DND-41 (cell line): ENCODE measurements around the gene G6PD.

ENCODE experiments used
- ATAC-seq: fragments of 200-7000 bp; cut with Tn5 transposase; 3 replicates; pipeline ENCODE4 v1.9.1; 2021; ENCODE audit warnings: low read depth; ENCODE audit not compliant: insufficient read depth
- DNase-seq: peaks from one replicate; pipeline ENCODE4 v3.0.0-alpha.2; 2020
- H2AFZ ChIP-seq: 2 replicates; pipeline ENCODE4 v1.6.0; 2012; ENCODE audit warnings: low read depth, low read length
- H3K27ac ChIP-seq: 2 replicates; pipeline ENCODE4 v1.5.1; 2012; ENCODE audit warnings: low read length, inconsistent platforms
- H3K27me3 ChIP-seq: fragments of 200-600 bp; sonication (generic); 2 replicates; pipeline ENCODE4 v1.6.0; 2012; ENCODE audit warnings: low read length, mild to moderate bottlenecking, inconsistent platforms; ENCODE audit not compliant: insufficient read depth, poor library complexity
- H3K36me3 ChIP-seq: 2 replicates; pipeline ENCODE4 v1.5.1; 2012; ENCODE audit warnings: low read length, inconsistent platforms; ENCODE audit not compliant: insufficient read depth
- H3K4me1 ChIP-seq: 2 replicates; pipeline ENCODE4 v1.5.1; 2012; ENCODE audit warnings: mild to moderate bottlenecking, low read length; ENCODE audit not compliant: insufficient read depth
- H3K4me2 ChIP-seq: 2 replicates; pipeline ENCODE4 v1.6.0; 2012; ENCODE audit warnings: mild to moderate bottlenecking, moderate library complexity, low read length, inconsistent platforms; ENCODE audit not compliant: insufficient read depth
- H3K4me3 ChIP-seq, 2 experiments: fragments of 200-600 bp in 1 of 2; shearing (Covaris generic) in 1 of 2; 2 replicates each; pipeline ENCODE4 v1.5.1; 2012 to 2016; ENCODE audit warnings: inconsistent platforms in 2 of 2, low read length in 2 of 2, mild to moderate bottlenecking in 2 of 2, low read depth in 1 of 2, moderate library complexity in 1 of 2
- H3K79me2 ChIP-seq: 2 replicates; pipeline ENCODE4 v1.6.0; 2012; ENCODE audit warnings: low read length, inconsistent platforms; ENCODE audit not compliant: insufficient read depth
- H3K9ac ChIP-seq: 2 replicates; pipeline ENCODE4 v1.6.0; 2012; ENCODE audit warnings: low read depth, mild to moderate bottlenecking, inconsistent platforms, low read length, moderate library complexity
- H3K9me3 ChIP-seq: 2 replicates; pipeline ENCODE4 v1.5.1; 2012; ENCODE audit warnings: low read length, moderate library complexity, mild to moderate bottlenecking, inconsistent platforms; ENCODE audit not compliant: insufficient read depth, severe bottlenecking
- H4K20me1 ChIP-seq: 2 replicates; pipeline ENCODE4 v1.6.0; 2012; ENCODE audit warnings: low read length; ENCODE audit not compliant: insufficient read depth
- EZH2 ChIP-seq: IDR thresholded peaks from 3 replicates; pipeline ENCODE4 v1.6.1; 2012; ENCODE audit warnings: borderline replicate concordance, low read depth, mild to moderate bottlenecking, moderate library complexity, low read length, inconsistent platforms; ENCODE audit not compliant: severe bottlenecking
- TF ChIP-seq, protein P1 (sequence below): IDR thresholded peaks from 2 replicates; pipeline ENCODE4 v1.5.1; 2012; ENCODE audit warnings: borderline replicate concordance, low read length, moderate library complexity, mild to moderate bottlenecking; ENCODE audit not compliant: poor library complexity, severe bottlenecking; ENCODE audit errors: extremely low read depth

Gene G6PD

GRCh38 chrX:154535892-154536291 lies 10.8 kb downstream of the G6PD start:
- no peak overlapping the region for H3K4me2 ChIP-seq
- ATAC-seq = no peak
- H3K9me3 ChIP-seq = no peaks in the 10 kb centered on the region
- no peak overlapping the region for H2AFZ ChIP-seq
- no peak overlapping the region for H3K9ac ChIP-seq
- no peak overlapping the region for H3K27ac ChIP-seq
- peaks cover 3% of the 10 kb centered on the region; the same call in 1 of the 2 replicates for H3K4me1 ChIP-seq
- peaks cover 40% of the 10 kb centered on the region for H3K36me3 ChIP-seq
- no peak for DNase-seq
- no peaks in the 10 kb centered on the region for H4K20me1 ChIP-seq
- no peaks in the 10 kb centered on the region for H3K27me3 ChIP-seq
- TF ChIP-seq, protein P1, sequence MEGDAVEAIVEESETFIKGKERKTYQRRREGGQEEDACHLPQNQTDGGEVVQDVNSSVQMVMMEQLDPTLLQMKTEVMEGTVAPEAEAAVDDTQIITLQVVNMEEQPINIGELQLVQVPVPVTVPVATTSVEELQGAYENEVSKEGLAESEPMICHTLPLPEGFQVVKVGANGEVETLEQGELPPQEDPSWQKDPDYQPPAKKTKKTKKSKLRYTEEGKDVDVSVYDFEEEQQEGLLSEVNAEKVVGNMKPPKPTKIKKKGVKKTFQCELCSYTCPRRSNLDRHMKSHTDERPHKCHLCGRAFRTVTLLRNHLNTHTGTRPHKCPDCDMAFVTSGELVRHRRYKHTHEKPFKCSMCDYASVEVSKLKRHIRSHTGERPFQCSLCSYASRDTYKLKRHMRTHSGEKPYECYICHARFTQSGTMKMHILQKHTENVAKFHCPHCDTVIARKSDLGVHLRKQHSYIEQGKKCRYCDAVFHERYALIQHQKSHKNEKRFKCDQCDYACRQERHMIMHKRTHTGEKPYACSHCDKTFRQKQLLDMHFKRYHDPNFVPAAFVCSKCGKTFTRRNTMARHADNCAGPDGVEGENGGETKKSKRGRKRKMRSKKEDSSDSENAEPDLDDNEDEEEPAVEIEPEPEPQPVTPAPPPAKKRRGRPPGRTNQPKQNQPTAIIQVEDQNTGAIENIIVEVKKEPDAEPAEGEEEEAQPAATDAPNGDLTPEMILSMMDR = no peak
- no peak for TF ChIP-seq EZH2
- no peaks in the 10 kb centered on the region for H3K79me2 ChIP-seq
- no peak overlapping the region for H3K4me3 ChIP-seq

DNA sequence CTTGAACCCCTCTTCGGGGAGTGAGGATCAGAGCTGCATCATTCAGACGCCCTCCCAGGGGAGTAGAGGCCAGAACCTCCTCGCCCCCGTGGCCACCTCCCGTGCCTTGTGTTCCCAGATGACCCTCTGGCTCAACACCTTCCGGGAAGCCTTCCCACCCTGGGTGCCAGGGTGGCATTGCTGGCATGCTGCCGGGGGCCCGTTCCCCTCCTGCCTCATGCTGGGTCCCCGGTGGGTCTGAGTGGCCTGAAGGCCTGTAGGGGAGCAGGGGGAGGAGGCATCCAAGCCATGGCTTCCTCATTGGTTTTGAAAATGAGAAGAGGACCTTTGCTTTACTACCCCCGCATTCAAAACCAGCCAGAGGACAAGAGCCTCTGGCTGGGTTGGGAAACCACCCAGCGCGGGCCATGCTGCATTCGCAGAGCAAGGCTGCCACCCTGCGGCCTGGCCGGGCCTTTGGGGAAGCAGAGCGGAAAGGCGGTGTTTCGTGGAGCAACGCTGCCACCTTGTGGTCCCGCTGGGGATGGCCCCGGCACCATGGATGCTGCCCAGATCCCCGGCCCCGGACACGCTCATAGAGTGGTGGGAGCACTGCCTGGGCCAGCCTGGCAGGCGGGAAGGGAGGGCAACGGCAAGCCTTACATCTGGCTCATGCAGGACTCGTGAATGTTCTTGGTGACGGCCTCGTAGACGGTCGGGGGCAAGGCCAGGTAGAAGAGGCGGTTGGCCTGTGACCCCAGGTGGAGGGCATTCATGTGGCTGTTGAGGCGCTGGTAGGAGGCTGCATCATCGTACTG lies 11.9 kb downstream of the G6PD start:
- Histone ChIP-seq H4K20me1 (no peaks in the 10 kb centered on the region), H3K4me2 (no peak overlapping the region), H3K9ac (no peak overlapping the region)

GRCh38 chrX:154532690-154533089 lies 14.0 kb downstream of the G6PD start:
- H3K27me3 ChIP-seq = no peaks in the 10 kb centered on the region
- H3K4me3 ChIP-seq = no peak overlapping the region
- DNase-seq (no peak), ATAC-seq (no peak)
- H3K4me1 ChIP-seq = peaks cover 3% of the 10 kb centered on the region; the same call in 1 of the 2 replicates
- H3K4me2 ChIP-seq = no peak overlapping the region
- H3K9me3 ChIP-seq = no peaks in the 10 kb centered on the region
- H3K79me2 ChIP-seq = no peaks in the 10 kb centered on the region
- H3K9ac ChIP-seq = no peak overlapping the region
- TF ChIP-seq, protein P1 = no peak
- no peak for TF ChIP-seq EZH2
- no peaks in the 10 kb centered on the region for H4K20me1 ChIP-seq
- no peak overlapping the region for H2AFZ ChIP-seq
- no peak overlapping the region for H3K27ac ChIP-seq
- peaks cover 40% of the 10 kb centered on the region for H3K36me3 ChIP-seq

More for the DNA sequence above, 11.9 kb downstream of the G6PD start:
- ATAC-seq = peak; percentile 95
- Histone ChIP-seq H3K36me3 (peaks cover 40% of the 10 kb centered on the region), H3K9me3 (no peaks in the 10 kb centered on the region), H3K27me3 (no peaks in the 10 kb centered on the region), H2AFZ (no peak overlapping the region), H3K4me1 (peaks cover 3% of the 10 kb centered on the region; the same call in 1 of the 2 replicates), H3K4me3 (no peak overlapping the region), H3K27ac (no peak overlapping the region), H3K79me2 (no peaks in the 10 kb centered on the region)
- peak; percentile 83 for DNase-seq
- TF ChIP-seq, protein P1 = peak; percentile 99
- no peak for TF ChIP-seq EZH2
